Stimulated activated naive B cell treated with anti-CD40 and anti-IgM and Interleukin-4, amounts not matched to agents 10 μg/mL and 1 μg/mL and 100 μg/mL, for 72 hours (primary cell): ENCODE data around the gene RNF213.

Experiments used
- ATAC-seq, 2 donors: fragments of 150-1000 bp; cut with Tn5 transposase; replicated peaks; 2 replicates each; pipeline ENCODE4 v1.10.0; 2021; ENCODE audit warnings: moderate library complexity in 1 of 2
- DNase-seq: peaks from one replicate; pipeline ENCODE4 v3.0.0; 2021
- H3K27ac Mint-ChIP-seq: one replicate; pipeline ENCODE4 v1.8.0; 2022; ENCODE audit warnings: mild to moderate bottlenecking, mixed read lengths
- H3K27me3 Mint-ChIP-seq, 2 donors: one replicate each; pipeline ENCODE4 v1.8.0; 2022; ENCODE audit warnings: mixed read lengths in 2 of 2
- H3K36me3 Mint-ChIP-seq, 2 donors: one replicate each; pipeline ENCODE4 v1.8.0; 2022; ENCODE audit warnings: mixed read lengths in 2 of 2, mild to moderate bottlenecking in 1 of 2
- H3K4me1 Mint-ChIP-seq, 2 donors: one replicate each; pipeline ENCODE4 v1.8.0; 2022; ENCODE audit warnings: mixed read lengths in 2 of 2, mild to moderate bottlenecking in 1 of 2
- H3K4me3 Mint-ChIP-seq, 2 donors: one replicate each; pipeline ENCODE4 v1.8.0; 2022; ENCODE audit warnings: mild to moderate bottlenecking in 2 of 2, mixed read lengths in 2 of 2, moderate library complexity in 1 of 2
- H3K9me3 Mint-ChIP-seq, 2 donors: one replicate each; pipeline ENCODE4 v1.8.0; 2022; ENCODE audit warnings: mixed read lengths in 2 of 2, mild to moderate bottlenecking in 1 of 2

The RNF213 gene

GRCh38 chr17:80362428-80363119 lies 101.9 kb downstream of the RNF213 start:
- H3K9me3 Mint-ChIP-seq = peaks cover 3 to 5% of the 10 kb centered on the region in 2 donors
- ATAC-seq = no peak
- peaks cover 54 to 62% of the 10 kb centered on the region in 2 donors for H3K36me3 Mint-ChIP-seq
- no peaks in the 10 kb centered on the region for H3K4me1 Mint-ChIP-seq
- H3K4me3 Mint-ChIP-seq = no peak overlapping the region
- no peak overlapping the region for H3K27ac Mint-ChIP-seq
- no peaks in the 10 kb centered on the region for H3K27me3 Mint-ChIP-seq
- no peak for DNase-seq

- Mint-ChIP-seq H3K27me3 (no peaks in the 10 kb centered on the region), H3K4me3 (no peak overlapping the region), H3K27ac (no peak overlapping the region), H3K9me3 (peaks cover 3 to 5% of the 10 kb centered on the region in 2 donors), H3K4me1 (no peaks in the 10 kb centered on the region), H3K36me3 (peaks cover 57 to 63% of the 10 kb centered on the region in 2 donors)
- no peak for DNase-seq
- no peak for ATAC-seq
Measured at GRCh38 chr17:80363120-80363515, 102.5 kb downstream of the RNF213 start.

- peaks cover 3 to 5% of the 10 kb centered on the region in 2 donors for H3K9me3 Mint-ChIP-seq
- no peaks in the 10 kb centered on the region for H3K27me3 Mint-ChIP-seq
- ATAC-seq (no peak), DNase-seq (no peak)
- no peaks in the 10 kb centered on the region for H3K4me1 Mint-ChIP-seq
- no peak overlapping the region for H3K27ac Mint-ChIP-seq
- H3K4me3 Mint-ChIP-seq = no peak overlapping the region
- H3K36me3 Mint-ChIP-seq = peaks cover 55 to 62% of the 10 kb centered on the region in 2 donors
Measured at GRCh38 chr17:80363518-80364090, 103.0 kb downstream of the RNF213 start.

GRCh38 chr17:80364091-80364691 lies 103.5 kb downstream of the RNF213 start:
- Mint-ChIP-seq H3K9me3 (peaks cover 3 to 5% of the 10 kb centered on the region in 2 donors), H3K4me1 (no peaks in the 10 kb centered on the region), H3K27ac (no peak overlapping the region), H3K4me3 (no peak overlapping the region), H3K36me3 (peaks cover 51 to 61% of the 10 kb centered on the region in 2 donors), H3K27me3 (no peaks in the 10 kb centered on the region)
- no peak for DNase-seq
- no peak for ATAC-seq

- no peak overlapping the region for H3K4me3 Mint-ChIP-seq
Measured at GRCh38 chr17:80365001-80365965, 104.6 kb downstream of the RNF213 start.

GRCh38 chr17:80365983-80366382 lies 105.3 kb downstream of the RNF213 start:
- H3K4me1 Mint-ChIP-seq = no peaks in the 10 kb centered on the region
- H3K4me3 Mint-ChIP-seq = no peak overlapping the region
- ATAC-seq = no peak
- peaks cover 1 to 2% of the 10 kb centered on the region in 2 donors for H3K9me3 Mint-ChIP-seq
- H3K27ac Mint-ChIP-seq = no peak overlapping the region
- DNase-seq = no peak
- no peaks in the 10 kb centered on the region for H3K27me3 Mint-ChIP-seq
- H3K36me3 Mint-ChIP-seq = peaks cover 37 to 55% of the 10 kb centered on the region in 2 donors

More at GRCh38 chr17:80365001-80365965, 104.6 kb downstream of the RNF213 start:
- no peak overlapping the region for H3K27ac Mint-ChIP-seq
- ATAC-seq (no peak), DNase-seq (no peak)
- no peaks in the 10 kb centered on the region for H3K4me1 Mint-ChIP-seq
- H3K9me3 Mint-ChIP-seq = peaks cover 3 to 5% of the 10 kb centered on the region in 2 donors
- H3K27me3 Mint-ChIP-seq = no peaks in the 10 kb centered on the region
- peaks cover 41 to 58% of the 10 kb centered on the region in 2 donors for H3K36me3 Mint-ChIP-seq

- ATAC-seq = no peak
- H3K4me3 Mint-ChIP-seq = no peak overlapping the region
- no peaks in the 10 kb centered on the region for H3K27me3 Mint-ChIP-seq
- H3K4me1 Mint-ChIP-seq = no peaks in the 10 kb centered on the region
- no peaks in the 10 kb centered on the region for H3K9me3 Mint-ChIP-seq
- H3K36me3 Mint-ChIP-seq = peaks cover 30 to 47% of the 10 kb centered on the region in 2 donors
- DNase-seq = no peak
- H3K27ac Mint-ChIP-seq = no peak overlapping the region
Measured at GRCh38 chr17:80367503-80367902, 106.9 kb downstream of the RNF213 start.

GRCh38 chr17:80371196-80371595 lies 110.5 kb downstream of the RNF213 start:
- no peaks in the 10 kb centered on the region for H3K9me3 Mint-ChIP-seq
- no peak overlapping the region for H3K27ac Mint-ChIP-seq
- H3K27me3 Mint-ChIP-seq = no peaks in the 10 kb centered on the region
- DNase-seq (no peak), ATAC-seq (no peak)
- no peak overlapping the region for H3K4me3 Mint-ChIP-seq
- H3K4me1 Mint-ChIP-seq = peaks cover 9 to 13% of the 10 kb centered on the region in 2 donors
- peaks cover 42 to 54% of the 10 kb centered on the region in 2 donors for H3K36me3 Mint-ChIP-seq

- no peak for DNase-seq
Measured at GRCh38 chr17:80372456-80372855, 111.8 kb downstream of the RNF213 start.

GRCh38 chr17:80372922-80373570 lies 112.4 kb downstream of the RNF213 start:
- no peak for ATAC-seq

More at GRCh38 chr17:80372456-80372855, 111.8 kb downstream of the RNF213 start:
- H3K4me1 Mint-ChIP-seq = peaks cover 9 to 13% of the 10 kb centered on the region in 2 donors
- H3K27ac Mint-ChIP-seq = no peak overlapping the region
- H3K36me3 Mint-ChIP-seq = peaks cover 43 to 63% of the 10 kb centered on the region in 2 donors
- no peak for ATAC-seq
- no peaks in the 10 kb centered on the region for H3K9me3 Mint-ChIP-seq
- H3K27me3 Mint-ChIP-seq = no peaks in the 10 kb centered on the region
- no peak overlapping the region for H3K4me3 Mint-ChIP-seq

GRCh38 chr17:80374039-80374731 lies 113.5 kb downstream of the RNF213 start:
- Mint-ChIP-seq H3K4me3 (no peak overlapping the region), H3K27me3 (no peaks in the 10 kb centered on the region), H3K27ac (peak overlapping the region; percentile 56), H3K36me3 (peaks cover 37 to 60% of the 10 kb centered on the region in 2 donors), H3K4me1 (peaks cover 9 to 13% of the 10 kb centered on the region in 2 donors), H3K9me3 (no peaks in the 10 kb centered on the region)
- DNase-seq = no peak
- ATAC-seq = no peak

More at GRCh38 chr17:80372922-80373570, 112.4 kb downstream of the RNF213 start:
- H3K4me3 Mint-ChIP-seq = no peak overlapping the region
- peaks cover 9 to 13% of the 10 kb centered on the region in 2 donors for H3K4me1 Mint-ChIP-seq
- DNase-seq = no peak
- no peaks in the 10 kb centered on the region for H3K27me3 Mint-ChIP-seq
- H3K36me3 Mint-ChIP-seq = peaks cover 40 to 63% of the 10 kb centered on the region in 2 donors
- no peaks in the 10 kb centered on the region for H3K9me3 Mint-ChIP-seq
- H3K27ac Mint-ChIP-seq = peak overlapping the region; percentile 65

- Mint-ChIP-seq H3K9me3 (no peaks in the 10 kb centered on the region), H3K27ac (peak overlapping the region; percentile 83), H3K27me3 (no peaks in the 10 kb centered on the region), H3K36me3 (peaks cover 40 to 59% of the 10 kb centered on the region in 2 donors), H3K4me3 (peak overlapping the region in 1 of 2 donors; percentile 41), H3K4me1 (peaks cover 9 to 13% of the 10 kb centered on the region in 2 donors)
- ATAC-seq = peak; percentile 42 to 50
- no peak for DNase-seq
Measured at GRCh38 chr17:80374732-80375585, 114.3 kb downstream of the RNF213 start.
